GM23338 (cell line): ENCODE results near the gene NTM.

Source experiments
- CREB1 ChIP-seq: fragments of 250-450 bp; sonication (Bioruptor Pico); IDR thresholded peaks from 2 replicates; pipeline ENCODE4 v1.5.0; 2020; ENCODE audit warnings: low read depth, mild to moderate bottlenecking, moderate library complexity
- POLR2AphosphoS5 ChIP-seq: IDR thresholded peaks from 2 replicates; pipeline ENCODE4 v1.6.1; 2016; ENCODE audit warnings: antibody characterized with exemption, low read depth
- ZNF114 ChIP-seq: fragments of 250-450 bp; sonication (Bioruptor Pico); IDR thresholded peaks from 2 replicates; pipeline ENCODE4 v1.5.0; 2020; ENCODE audit warnings: mild to moderate bottlenecking, moderate library complexity
- TF ChIP-seq, protein P1 (sequence below), 2 experiments: fragments of 200-600 bp in 1 of 2; sonication (generic) in 1 of 2; conservative IDR thresholded peaks; 2 replicates each; pipeline versions ENCODE4 v1.5.1 to v1.6.1; 2016 to 2017; ENCODE audit warnings: antibody characterized with exemption in 2 of 2, low read depth in 2 of 2, mild to moderate bottlenecking in 2 of 2, moderate library complexity in 1 of 2
- TF ChIP-seq, protein P2 (sequence below): IDR thresholded peaks from one replicate; pipeline ENCODE4 v1.6.1; 2018; ENCODE audit warnings: antibody characterized with exemption; ENCODE audit not compliant: unreplicated experiment

- TF ChIP-seq, protein P1, sequence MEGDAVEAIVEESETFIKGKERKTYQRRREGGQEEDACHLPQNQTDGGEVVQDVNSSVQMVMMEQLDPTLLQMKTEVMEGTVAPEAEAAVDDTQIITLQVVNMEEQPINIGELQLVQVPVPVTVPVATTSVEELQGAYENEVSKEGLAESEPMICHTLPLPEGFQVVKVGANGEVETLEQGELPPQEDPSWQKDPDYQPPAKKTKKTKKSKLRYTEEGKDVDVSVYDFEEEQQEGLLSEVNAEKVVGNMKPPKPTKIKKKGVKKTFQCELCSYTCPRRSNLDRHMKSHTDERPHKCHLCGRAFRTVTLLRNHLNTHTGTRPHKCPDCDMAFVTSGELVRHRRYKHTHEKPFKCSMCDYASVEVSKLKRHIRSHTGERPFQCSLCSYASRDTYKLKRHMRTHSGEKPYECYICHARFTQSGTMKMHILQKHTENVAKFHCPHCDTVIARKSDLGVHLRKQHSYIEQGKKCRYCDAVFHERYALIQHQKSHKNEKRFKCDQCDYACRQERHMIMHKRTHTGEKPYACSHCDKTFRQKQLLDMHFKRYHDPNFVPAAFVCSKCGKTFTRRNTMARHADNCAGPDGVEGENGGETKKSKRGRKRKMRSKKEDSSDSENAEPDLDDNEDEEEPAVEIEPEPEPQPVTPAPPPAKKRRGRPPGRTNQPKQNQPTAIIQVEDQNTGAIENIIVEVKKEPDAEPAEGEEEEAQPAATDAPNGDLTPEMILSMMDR (conservative IDR thresholded peaks at IDR 0.05; ENCODE audit: low read depth in 2 of 2): no peak
- TF ChIP-seq CREB1: no peak
- TF ChIP-seq ZNF114: no peak
- TF ChIP-seq POLR2AphosphoS5: no peak
- TF ChIP-seq, protein P2, sequence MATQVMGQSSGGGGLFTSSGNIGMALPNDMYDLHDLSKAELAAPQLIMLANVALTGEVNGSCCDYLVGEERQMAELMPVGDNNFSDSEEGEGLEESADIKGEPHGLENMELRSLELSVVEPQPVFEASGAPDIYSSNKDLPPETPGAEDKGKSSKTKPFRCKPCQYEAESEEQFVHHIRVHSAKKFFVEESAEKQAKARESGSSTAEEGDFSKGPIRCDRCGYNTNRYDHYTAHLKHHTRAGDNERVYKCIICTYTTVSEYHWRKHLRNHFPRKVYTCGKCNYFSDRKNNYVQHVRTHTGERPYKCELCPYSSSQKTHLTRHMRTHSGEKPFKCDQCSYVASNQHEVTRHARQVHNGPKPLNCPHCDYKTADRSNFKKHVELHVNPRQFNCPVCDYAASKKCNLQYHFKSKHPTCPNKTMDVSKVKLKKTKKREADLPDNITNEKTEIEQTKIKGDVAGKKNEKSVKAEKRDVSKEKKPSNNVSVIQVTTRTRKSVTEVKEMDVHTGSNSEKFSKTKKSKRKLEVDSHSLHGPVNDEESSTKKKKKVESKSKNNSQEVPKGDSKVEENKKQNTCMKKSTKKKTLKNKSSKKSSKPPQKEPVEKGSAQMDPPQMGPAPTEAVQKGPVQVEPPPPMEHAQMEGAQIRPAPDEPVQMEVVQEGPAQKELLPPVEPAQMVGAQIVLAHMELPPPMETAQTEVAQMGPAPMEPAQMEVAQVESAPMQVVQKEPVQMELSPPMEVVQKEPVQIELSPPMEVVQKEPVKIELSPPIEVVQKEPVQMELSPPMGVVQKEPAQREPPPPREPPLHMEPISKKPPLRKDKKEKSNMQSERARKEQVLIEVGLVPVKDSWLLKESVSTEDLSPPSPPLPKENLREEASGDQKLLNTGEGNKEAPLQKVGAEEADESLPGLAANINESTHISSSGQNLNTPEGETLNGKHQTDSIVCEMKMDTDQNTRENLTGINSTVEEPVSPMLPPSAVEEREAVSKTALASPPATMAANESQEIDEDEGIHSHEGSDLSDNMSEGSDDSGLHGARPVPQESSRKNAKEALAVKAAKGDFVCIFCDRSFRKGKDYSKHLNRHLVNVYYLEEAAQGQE: no peak
Observed at GRCh38 chr11:131503017-131503416, 132.6 kb downstream of the NTM start.
